Memory B cell (primary cell): ENCODE results near the gene GLRX.
"Not testable (repeated sequence)": the region's sequence is repeated elsewhere in the genome, so short reads cannot be mapped to it uniquely, and the experiment has no call there.

Experiments
- ATAC-seq: fragments of 150-1000 bp; cut with Tn5 transposase; 2 replicates; pipeline ENCODE4 v1.10.0; 2021; ENCODE audit warnings: low read depth, mild to moderate bottlenecking, moderate library complexity
- DNase-seq, 2 donors: peaks; one replicate each; pipeline ENCODE4 v3.0.0; 2022; ENCODE audit warnings: low spot score in 2 of 2
- H3K27ac Mint-ChIP-seq: one replicate; pipeline ENCODE4 v1.8.0; 2022; ENCODE audit warnings: mild to moderate bottlenecking, moderate library complexity, mixed read lengths
- H3K27me3 Mint-ChIP-seq: one replicate; pipeline ENCODE4 v1.8.0; 2022; ENCODE audit warnings: mixed read lengths
- H3K36me3 Mint-ChIP-seq: one replicate; pipeline ENCODE4 v1.8.0; 2022; ENCODE audit warnings: mild to moderate bottlenecking, mixed read lengths
- H3K4me1 Mint-ChIP-seq: one replicate; pipeline ENCODE4 v1.8.0; 2022; ENCODE audit warnings: mixed read lengths
- H3K4me3 Mint-ChIP-seq: one replicate; pipeline ENCODE4 v1.8.0; 2022; ENCODE audit warnings: mild to moderate bottlenecking, moderate library complexity, mixed read lengths
- H3K9me3 Mint-ChIP-seq: one replicate; pipeline ENCODE4 v1.8.0; 2022; ENCODE audit warnings: mixed read lengths

The GLRX gene

GRCh38 chr5:95813035-95813434 lies 9.5 kb downstream of the GLRX start:
- H3K36me3 Mint-ChIP-seq = peaks cover 26% of the 10 kb centered on the region
- H3K27me3 Mint-ChIP-seq, DNase-seq, H3K4me3 Mint-ChIP-seq, ATAC-seq, H3K9me3 Mint-ChIP-seq: not testable (repeated sequence)
- H3K4me1 Mint-ChIP-seq = peaks cover 54% of the 10 kb centered on the region
- peak overlapping the region; percentile 16 for H3K27ac Mint-ChIP-seq

DNA sequence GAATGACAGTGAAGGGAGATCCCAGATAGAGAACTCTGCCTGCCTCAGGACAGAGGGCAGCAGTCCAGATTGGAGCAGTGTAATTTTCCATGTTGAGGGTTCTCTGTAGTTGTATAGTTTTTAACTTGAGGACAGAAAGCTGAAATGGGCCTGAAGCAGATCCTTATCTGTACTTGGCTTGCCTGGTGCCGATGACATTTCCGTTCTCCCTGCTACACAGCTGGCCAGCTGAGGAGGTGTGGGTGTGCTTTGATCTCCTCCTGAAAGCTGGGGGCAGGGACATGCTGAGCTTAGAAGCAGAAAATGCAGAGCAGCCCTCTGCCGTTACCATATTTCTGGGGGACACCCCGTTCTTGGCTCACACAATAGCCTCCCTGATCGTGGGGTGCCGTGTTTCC lies 10.5 kb downstream of the GLRX start:
- Mint-ChIP-seq H3K27me3 (no peaks in the 10 kb centered on the region), H3K36me3 (peaks cover 26% of the 10 kb centered on the region), H3K27ac (peak overlapping the region; percentile 92), H3K4me3 (no peak overlapping the region), H3K4me1 (peaks cover 54% of the 10 kb centered on the region), H3K9me3 (no peaks in the 10 kb centered on the region)
- DNase-seq (no peak), ATAC-seq (no peak)

DNA sequence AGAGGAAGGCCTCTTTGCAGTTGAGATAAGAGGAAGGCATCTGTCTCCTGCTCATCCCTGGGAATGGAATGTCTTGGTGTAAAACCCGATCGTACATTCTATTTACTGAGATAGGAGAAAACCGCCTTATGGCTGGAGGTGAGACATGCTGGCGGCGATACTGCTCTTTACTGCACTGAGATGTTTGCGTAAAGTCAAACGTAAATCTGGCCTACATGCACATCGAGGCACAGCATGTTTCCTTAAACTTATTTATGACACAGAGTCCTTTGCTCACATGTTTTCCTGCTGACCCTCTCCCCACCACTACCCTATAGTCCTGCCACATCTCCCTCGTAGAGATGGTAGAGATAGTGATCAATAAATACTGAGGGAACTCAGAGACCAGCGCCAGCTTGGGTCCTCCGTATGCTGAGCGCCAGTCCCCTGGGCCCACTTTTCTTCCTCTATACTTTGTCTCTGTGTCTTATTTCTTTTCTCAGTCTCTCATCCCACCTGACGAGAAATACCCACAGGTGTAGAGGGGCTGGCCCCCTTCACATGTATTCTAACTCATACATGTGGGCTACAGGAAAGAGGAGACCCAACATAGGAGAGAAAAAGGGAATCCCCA lies 11.0 kb downstream of the GLRX start:
- not testable (repeated sequence) for H3K9me3 Mint-ChIP-seq, DNase-seq, H3K4me3 Mint-ChIP-seq, ATAC-seq, H3K27me3 Mint-ChIP-seq
- H3K4me1 Mint-ChIP-seq = peaks cover 53% of the 10 kb centered on the region
- peaks cover 26% of the 10 kb centered on the region for H3K36me3 Mint-ChIP-seq
- peak overlapping the region; percentile 92 for H3K27ac Mint-ChIP-seq

GRCh38 chr5:95811126-95811423 lies 11.5 kb downstream of the GLRX start:
- not testable (repeated sequence) for DNase-seq, H3K27me3 Mint-ChIP-seq, H3K4me3 Mint-ChIP-seq, ATAC-seq, H3K9me3 Mint-ChIP-seq
- Mint-ChIP-seq H3K27ac (peak overlapping the region; percentile 92), H3K36me3 (peaks cover 22% of the 10 kb centered on the region), H3K4me1 (peaks cover 48% of the 10 kb centered on the region)

DNA sequence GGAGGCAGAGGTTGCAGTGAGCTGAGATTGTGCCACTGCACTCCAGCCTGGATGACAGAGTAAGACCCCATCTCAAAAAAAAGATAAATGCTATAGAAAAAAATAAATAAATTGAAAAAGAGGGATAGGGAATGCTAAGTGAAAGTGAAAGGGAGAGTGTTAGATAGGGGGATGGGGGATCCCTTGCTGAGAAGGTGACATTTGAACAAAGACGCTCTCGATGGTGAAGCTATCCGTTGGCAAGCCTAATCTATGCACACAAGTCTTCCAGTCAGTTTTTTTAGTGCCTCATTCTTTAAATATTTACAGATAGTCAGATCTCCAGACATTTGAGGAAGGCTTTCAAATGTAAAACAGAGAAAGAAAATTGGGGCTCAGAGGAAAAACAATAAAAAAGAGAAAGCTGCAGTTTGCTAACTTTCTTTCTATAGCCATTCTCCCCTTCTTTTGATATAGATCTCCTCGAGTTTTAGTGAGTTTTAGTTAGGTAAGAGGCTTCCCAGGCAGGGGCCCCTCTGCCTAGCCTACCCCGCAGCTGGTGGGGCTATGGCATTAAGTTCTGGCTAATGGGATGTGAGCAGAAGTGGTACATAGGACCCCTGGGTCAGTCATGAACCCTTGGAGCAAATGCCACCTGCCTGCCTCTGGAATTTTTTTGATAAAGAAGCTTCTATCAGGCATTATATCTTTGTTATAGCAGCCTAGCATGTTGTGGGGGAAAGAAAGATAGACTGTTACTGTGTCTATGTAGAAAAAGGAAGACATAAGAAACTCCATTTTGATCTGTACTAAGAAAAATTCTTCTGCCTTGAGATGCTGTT lies 12.0 kb downstream of the GLRX start:
- H3K27me3 Mint-ChIP-seq = no peaks in the 10 kb centered on the region
- peaks cover 16% of the 10 kb centered on the region for H3K36me3 Mint-ChIP-seq
- DNase-seq = no peak
- no peak overlapping the region for H3K4me3 Mint-ChIP-seq
- peaks cover 44% of the 10 kb centered on the region for H3K4me1 Mint-ChIP-seq
- H3K27ac Mint-ChIP-seq = peak overlapping the region; percentile 92
- H3K9me3 Mint-ChIP-seq = no peaks in the 10 kb centered on the region
- ATAC-seq = no peak

DNA sequence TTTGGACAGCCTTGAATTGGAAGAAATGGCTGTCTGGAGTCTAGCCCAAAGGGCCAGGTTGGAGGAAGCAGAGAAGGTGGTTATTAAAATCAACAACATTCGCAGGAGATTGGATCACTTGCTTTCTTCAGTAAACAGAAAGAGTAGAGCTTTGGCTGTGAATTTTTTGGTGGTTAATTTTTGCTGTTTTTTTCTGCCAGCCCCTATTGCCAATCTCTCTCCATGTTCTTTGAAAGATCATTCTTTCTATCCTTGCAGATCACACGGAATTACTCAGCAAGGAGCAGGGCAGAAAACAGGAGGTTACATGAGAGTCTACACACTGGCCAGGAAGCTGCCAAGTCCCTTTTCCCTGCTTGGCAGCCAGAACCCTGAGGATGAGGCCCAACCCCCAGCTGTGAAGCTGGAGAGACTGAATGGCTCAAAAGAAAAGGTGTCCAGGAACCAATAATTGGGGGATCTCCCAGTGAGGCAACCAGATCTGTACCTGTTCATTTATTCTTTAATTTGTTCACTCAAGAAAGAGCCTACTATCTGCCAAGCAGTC lies 13.0 kb downstream of the GLRX start:
- H3K4me1 Mint-ChIP-seq = peaks cover 43% of the 10 kb centered on the region
- peaks cover 18% of the 10 kb centered on the region for H3K36me3 Mint-ChIP-seq
- ATAC-seq (no peak), DNase-seq (no peak)
- H3K27ac Mint-ChIP-seq = peak overlapping the region; percentile 92
- H3K4me3 Mint-ChIP-seq = no peak overlapping the region
- H3K27me3 Mint-ChIP-seq = no peaks in the 10 kb centered on the region
- H3K9me3 Mint-ChIP-seq = peaks cover 2% of the 10 kb centered on the region

- H3K4me1 Mint-ChIP-seq = peaks cover 40% of the 10 kb centered on the region
Observed at GRCh38 chr5:95808686-95809413, 13.7 kb downstream of the GLRX start.

DNA sequence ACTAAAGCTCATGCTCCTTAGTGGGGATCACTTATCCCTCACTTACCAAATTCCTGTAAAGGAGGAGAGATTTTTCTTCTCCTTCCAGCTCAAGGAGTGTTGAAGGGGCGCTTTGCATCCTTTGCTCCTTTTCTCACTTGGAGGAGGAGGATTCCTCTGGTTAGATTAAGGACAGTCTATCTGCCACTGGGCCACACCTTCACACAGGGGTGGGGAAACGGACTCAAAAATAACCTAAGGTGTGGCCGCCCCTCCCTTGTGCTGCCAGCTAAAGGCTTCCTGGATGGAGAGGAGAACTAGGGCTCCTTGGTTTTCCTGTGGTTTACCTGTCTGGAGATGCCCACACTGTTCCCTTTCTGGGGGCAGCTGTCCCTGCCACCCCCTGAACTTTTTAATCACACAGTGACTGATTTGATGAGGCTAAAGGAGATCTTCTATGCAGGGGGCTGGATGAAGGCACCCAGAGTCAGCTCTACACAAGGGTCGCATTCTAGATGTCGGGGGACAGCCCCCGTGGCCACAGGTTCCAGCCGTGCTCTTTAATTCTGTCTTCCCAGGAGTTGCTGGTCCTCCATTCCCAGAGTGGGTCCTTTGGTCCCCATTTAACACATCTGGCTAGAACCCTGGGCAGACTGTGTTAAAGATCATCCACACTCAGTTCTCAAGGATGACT lies 14.4 kb downstream of the GLRX start:
- Mint-ChIP-seq H3K4me1 (peaks cover 36% of the 10 kb centered on the region), H3K9me3 (peaks cover 2% of the 10 kb centered on the region), H3K36me3 (peaks cover 12% of the 10 kb centered on the region), H3K27ac (peak overlapping the region; percentile 92), H3K4me3 (peak overlapping the region; percentile 78), H3K27me3 (no peaks in the 10 kb centered on the region)
- DNase-seq (no peak), ATAC-seq (no peak)

More at GRCh38 chr5:95808686-95809413, 13.7 kb downstream of the GLRX start:
- Mint-ChIP-seq H3K27me3 (no peaks in the 10 kb centered on the region), H3K36me3 (peaks cover 16% of the 10 kb centered on the region), H3K9me3 (peaks cover 2% of the 10 kb centered on the region), H3K4me3 (peak overlapping the region; percentile 78), H3K27ac (peak overlapping the region; percentile 92)
- DNase-seq = peak; percentile 68 to 89
- peak; percentile 100 for ATAC-seq

DNA sequence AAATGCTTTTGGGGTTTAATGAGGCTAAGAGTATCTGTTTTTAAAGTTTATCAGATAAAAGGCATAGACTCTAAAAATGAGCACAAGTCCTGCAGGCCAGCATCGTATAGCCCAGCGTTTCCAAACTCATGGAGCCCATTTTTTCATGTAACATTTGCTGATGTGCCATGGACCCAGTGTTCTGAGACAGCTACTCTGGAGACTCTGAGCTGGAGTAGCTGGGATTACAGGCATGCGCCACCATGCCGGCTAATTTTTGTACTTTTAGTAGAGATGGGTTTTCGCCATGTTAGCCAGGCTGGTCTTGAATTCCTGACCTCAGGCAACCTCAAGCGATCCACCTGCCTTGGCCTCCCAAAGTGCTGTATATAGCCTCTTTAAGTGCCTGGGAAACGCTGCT lies 15.8 kb downstream of the GLRX start:
- ATAC-seq (no peak), DNase-seq (no peak)
- Mint-ChIP-seq H3K36me3 (peaks cover 7% of the 10 kb centered on the region), H3K4me1 (peaks cover 33% of the 10 kb centered on the region), H3K9me3 (peaks cover 2% of the 10 kb centered on the region), H3K27me3 (no peaks in the 10 kb centered on the region), H3K4me3 (no peak overlapping the region), H3K27ac (no peak overlapping the region)

DNA sequence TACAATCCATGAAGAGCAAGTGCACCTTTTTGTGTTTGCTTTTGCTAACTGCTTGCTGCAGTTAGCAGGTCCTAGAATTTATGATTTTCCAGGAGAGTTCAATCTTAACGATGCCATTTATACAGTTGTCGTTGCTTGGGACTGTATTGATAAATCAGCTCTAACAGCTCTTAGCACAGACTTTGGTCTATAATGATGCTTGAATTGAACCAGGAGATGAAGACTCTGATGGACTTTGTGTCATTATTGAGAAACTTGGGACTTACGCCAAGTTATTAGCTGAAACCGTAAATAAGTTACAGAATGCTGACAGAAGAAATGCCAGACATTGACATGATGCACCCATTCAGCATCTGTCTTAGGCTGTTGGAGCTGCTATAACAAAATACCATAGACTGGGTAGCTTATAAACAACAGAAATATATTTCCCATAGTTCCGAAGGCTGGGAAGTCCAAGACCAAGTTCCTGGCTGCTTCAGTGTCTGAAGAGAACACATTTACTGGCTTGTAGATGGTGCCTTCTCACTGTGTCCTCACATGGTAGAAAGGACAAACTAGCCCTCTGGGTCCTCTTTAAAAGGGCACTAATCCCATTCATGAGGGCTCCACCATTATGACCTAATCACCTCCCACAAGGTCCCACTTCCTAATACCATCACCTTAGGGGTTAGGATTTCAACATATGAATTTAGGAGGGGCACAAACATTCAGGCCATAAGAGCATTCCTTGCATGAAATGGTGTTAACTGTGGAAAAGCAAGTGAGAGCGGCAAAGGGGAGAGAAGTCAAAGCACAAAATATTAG lies 17.6 kb downstream of the GLRX start:
- ATAC-seq (no peak), DNase-seq (no peak)
- Mint-ChIP-seq H3K4me1 (peaks cover 23% of the 10 kb centered on the region), H3K4me3 (no peak overlapping the region), H3K27me3 (no peaks in the 10 kb centered on the region), H3K27ac (no peak overlapping the region), H3K36me3 (peaks cover 8% of the 10 kb centered on the region), H3K9me3 (peaks cover 2% of the 10 kb centered on the region)

DNA sequence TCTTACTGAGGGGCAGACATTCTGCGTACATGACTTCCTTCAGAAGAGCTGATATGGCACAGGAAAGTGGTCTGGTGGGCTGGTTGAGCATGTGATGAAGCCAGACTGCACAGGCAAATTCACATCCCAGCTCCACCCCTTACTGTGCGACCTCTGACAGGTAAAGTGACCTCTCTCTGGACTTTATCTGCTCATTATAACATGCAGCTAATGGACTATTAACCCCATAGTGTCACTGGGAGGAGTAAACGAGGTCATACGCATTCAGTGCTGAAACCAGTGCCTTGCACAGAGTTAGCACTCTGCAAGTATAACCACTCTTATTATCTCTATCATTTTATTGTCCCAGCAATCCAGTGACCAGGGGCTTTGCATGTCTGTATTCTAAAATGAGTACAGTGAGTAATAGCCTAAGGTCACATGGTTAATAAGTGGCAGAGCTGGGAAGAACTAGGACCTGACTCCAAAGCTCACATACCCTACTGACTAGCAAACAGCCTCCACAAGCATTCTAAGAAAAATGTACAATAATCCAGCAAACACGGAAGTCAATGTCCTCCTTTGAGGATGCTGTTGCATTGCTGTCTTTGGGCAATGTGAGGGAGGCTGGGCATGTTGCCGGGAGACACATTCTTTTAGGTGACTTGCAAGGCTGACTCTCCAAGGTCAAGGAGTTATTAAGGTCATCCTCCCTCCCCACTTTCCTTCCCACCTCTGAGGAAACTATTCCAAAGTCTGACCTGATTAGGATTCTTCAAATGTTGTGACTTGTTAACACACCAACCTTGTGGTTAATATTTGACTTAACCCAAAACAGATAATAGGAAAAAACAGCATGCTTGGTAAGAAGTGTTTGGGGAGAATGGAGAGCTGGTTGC lies 19.0 kb downstream of the GLRX start:
- Mint-ChIP-seq H3K36me3 (peaks cover 8% of the 10 kb centered on the region), H3K4me1 (peaks cover 11% of the 10 kb centered on the region), H3K4me3 (no peak overlapping the region), H3K9me3 (peaks cover 2% of the 10 kb centered on the region), H3K27me3 (no peaks in the 10 kb centered on the region), H3K27ac (no peak overlapping the region)
- DNase-seq = no peak
- no peak for ATAC-seq

GRCh38 chr5:95801961-95802360 lies 20.6 kb downstream of the GLRX start:
- no peak overlapping the region for H3K27ac Mint-ChIP-seq
- H3K36me3 Mint-ChIP-seq = peaks cover 11% of the 10 kb centered on the region
- H3K4me1 Mint-ChIP-seq = peaks cover 2% of the 10 kb centered on the region
- DNase-seq = no peak
- no peak overlapping the region for H3K4me3 Mint-ChIP-seq
- no peak for ATAC-seq
- H3K9me3 Mint-ChIP-seq = peaks cover 2% of the 10 kb centered on the region
- no peaks in the 10 kb centered on the region for H3K27me3 Mint-ChIP-seq
